CD4-positive, alpha-beta T cell treated with Interleukin-2 at 100 ng/mL for 4 hours (primary cell): Measurements from ENCODE around the gene MYOM1.

ENCODE experiments used
- DNase-seq: peaks from one replicate; pipeline ENCODE4 v3.0.0-alpha.2; 2020; ENCODE audit warnings: low spot score

Gene MYOM1

DNA sequence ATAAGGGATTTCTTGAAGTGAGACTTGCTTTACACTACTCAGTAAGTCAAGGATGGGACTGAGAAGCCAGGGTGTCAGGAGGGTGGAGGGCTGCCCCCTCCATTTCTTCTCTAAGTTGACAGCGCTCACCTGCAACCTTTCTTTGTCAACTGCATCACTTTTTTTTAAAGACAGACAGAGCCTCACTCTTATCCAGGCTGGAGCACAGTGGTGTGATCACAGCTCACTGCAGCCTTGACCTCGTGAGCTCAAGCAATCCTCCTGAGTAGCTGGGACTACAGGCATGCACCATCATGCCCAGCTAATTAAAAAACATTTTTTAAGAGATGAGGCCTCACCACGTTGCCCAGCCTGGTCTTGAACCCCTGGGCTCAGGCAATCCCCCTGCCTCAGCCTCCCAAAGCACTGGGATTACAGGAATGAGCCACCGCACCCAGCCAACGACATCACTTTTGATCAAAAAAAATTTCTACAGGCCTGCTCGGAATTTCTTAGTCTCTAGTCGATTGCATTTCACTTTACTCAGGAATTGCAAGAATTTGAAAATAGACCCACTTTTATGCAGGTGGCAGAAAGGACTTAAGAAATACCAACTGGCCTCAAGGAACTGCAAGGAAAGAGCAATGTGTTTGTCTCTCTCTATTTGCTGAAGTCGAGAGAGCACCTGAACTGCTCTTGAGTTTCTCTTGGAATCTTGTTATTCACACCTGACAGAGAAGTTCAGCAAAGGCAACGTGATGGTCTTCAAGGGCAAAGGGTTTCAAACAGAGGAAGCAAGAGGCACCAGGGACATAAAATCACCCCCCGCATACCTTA is 101.4 kb downstream of the MYOM1 start:
- no peak for DNase-seq

DNA sequence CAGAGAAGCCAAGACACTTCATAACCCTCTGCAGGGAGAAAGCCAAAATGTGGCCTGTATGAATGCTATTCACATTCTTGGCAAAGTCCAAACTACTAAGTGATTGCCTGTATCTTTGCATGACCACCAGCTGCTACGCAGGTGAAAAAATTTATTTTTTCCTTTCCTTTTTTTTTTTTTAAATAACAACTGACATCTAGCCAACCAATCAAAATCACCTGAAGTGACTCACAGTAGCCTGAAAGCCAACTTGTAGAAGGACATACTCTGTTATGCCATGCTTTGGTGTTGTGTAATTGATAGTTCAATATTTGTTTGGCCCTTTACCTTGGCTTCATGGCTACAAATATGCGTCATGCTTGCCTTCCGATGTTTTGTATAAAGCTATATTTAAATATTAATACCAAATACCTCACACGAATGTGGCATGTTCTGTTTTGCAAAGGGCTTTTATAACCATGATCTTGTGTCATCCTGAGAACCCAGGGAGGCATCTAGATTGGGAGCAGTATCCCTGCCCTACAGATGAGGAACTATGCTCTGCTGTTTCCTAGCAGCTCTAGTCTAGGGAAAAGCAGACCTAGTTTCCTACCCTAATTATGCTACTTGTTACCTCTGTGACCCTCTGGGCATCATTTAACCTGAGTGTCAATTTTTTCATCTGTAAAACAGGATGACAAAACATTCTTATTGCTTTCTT is 102.1 kb downstream of the MYOM1 start:
- DNase-seq: no peak

- no peak for DNase-seq
Observed at GRCh38 chr18:3115447-3116030, 104.2 kb downstream of the MYOM1 start.

DNA sequence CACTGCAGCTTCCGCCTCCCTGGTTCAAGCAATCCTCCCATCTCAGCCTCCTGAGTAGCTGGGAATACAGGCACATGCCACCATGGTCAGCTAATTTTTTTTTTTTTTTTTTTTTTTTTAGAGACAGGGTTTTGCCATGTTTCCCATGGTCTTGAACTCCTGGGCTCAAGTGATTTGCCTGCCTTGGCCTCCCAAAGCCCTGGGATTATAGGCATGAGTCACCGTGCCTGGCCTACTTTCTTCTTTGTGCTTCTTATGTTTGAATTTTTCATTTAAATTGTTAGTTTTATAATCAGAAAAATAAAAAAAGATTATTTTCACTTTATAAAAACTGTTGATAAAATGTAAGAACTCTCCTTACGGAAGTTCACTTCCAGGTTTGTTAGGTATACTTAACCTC is 105.3 kb downstream of the MYOM1 start:
- no peak for DNase-seq

DNA sequence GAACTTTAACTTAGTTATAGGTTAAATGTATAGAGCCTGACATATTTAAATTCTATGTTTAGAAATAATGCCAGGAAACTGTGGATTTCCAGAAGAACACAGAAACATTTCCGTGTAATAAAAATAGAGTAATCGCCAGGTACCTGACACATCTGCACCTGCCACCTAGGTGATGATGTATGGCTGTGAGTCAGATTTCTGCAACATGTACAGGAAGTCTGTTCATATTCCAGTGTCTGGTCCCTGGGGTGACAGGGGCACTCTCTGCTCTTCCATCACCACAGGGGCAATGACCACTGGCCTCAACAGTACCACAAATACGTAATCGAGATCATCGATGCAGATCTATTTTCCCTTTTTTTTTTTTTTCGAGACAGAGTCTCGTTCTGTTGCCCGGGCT is 105.7 kb downstream of the MYOM1 start:
- no peak for DNase-seq

DNA sequence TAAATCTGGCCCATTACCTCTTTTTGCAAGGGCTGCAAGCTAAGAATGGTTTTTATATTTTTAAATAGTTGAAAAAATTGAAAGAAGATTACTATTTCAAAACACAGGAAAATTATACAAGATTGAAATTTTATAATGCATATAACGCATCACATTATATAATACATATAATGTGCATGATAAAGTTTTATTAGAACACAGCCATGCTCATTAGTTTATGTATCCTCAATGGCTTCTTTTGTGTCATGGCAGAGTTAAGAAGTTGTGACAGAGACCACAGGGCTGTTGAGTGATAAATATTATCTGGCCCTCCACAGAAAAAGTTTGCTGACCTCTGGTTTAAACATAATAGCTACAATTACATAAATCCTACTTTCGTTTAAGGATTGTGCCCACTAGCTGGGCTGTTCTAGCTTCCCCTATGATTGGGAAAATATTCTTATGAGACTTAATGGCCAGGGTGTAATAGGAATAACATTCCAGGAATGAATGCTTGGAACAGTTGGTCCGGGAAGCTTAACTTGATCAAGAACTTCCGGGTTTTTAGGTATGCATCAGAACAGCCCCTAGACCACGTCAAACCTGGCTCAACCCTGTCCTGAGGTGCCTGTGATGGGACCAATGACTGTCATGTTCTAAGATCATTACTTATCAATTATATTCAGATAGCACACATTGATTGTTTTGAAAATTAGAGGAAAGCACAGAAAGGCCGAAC is 108.1 kb downstream of the MYOM1 start:
- no peak for DNase-seq

DNA sequence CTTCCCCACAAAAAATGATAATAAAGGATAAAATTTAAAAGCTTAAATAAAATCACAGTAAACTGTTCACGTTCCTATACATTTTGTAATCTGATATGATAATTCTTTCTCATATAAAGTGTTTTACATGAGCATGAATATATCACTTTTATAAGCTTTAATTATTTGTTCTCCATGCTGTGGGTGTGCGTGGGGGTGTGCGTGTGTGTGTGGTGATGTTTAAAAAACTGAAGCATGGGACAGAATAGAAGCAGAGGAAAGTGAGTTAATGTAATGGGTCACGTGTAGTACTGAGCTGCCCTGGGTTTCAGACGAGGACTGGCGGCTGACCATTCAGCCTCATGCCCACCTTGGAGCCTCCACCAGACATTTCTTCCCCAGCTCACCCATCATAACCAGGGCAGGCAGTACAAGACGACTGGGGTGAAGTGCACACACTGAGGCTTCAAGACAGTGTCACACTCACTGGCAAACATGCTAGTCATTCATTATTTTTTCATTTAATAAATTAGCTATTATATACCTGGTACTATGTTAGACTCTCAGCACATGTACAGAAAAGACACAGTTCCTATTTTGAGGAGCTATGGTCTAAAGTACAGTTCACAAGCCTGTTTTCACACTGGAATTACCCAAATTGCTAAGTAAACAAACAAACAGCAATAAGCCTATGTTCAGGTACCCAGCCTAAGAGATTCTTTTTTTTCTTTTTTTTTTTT is 109.6 kb downstream of the MYOM1 start:
- DNase-seq: no peak

DNA sequence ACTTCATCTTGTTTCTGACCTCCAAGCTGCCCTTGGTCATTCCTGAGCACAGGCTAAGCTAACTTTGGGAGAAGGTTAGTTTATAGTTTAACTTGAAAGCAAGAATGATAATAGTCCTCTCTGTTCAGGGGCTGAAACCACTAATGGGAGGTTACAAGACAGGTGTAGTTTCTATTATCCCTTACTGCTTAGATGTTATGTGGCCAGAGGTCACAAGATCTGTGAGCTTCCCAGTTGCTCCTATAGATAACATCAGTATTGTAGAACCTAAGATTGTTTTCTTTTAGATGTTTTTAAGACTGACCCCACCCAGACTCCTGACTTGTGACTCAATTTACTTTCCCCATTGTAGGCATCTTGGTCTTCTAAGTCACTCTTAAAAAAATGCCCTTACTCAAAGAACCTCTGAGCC is 112.0 kb downstream of the MYOM1 start:
- no peak for DNase-seq

DNA sequence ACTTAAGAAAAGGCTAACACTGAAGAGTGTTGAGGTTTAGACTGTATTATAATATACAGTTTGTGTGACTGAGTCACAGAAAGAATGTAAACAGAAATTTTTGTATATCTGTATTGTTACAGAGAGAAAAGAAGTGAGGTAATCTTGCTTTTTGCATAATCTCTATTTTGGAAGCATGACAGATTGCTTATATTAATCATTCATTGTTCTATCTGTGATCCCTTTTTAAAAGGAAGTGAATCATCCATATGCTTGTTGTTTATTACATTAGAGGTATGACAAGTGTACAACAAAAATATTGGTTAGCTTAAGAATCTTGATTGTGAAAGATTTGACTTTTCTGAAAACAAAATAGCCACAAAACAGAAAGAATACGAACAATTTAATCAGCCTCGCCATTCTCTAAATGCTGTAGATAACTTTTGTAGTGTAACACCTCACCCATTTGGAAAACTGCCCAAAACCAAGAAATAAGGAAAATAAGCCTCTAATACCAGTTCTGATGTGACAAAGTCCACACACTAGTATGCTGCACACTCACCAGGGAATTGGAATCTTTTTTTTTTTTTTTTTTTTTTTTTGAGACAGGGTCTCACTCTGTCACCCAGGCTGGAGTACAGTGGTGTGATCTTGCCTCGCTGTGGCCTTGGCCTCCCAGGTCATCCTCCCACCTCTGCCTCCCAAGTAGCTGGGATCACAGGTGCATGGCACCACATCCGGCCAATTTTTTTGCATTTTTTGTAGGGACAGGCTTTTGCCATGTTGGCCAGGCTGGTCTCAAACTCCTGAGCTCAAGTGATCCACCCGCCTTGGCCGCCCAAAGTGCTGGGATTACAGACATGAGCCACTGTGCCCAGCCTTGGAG is 115.3 kb downstream of the MYOM1 start:
- DNase-seq: no peak

DNA sequence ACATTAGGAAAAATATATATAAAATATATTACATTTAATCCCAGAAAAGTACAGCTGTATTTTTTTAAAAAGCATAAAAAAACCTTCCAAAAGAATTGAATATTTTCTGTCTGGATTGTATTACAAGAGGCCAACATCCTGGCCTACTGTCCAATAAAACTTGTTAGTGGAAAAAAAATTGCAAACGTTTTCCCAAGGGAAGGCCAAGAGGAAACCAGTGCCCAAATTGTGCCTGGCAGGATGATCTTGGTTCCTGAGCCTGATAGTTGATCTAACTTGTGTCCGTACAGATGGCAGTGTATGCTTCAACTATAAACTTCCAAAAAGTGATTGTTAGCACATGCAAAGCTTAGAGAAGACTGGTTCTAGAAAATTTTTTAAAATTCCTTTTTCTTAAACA is 116.2 kb downstream of the MYOM1 start:
- no peak for DNase-seq

DNA sequence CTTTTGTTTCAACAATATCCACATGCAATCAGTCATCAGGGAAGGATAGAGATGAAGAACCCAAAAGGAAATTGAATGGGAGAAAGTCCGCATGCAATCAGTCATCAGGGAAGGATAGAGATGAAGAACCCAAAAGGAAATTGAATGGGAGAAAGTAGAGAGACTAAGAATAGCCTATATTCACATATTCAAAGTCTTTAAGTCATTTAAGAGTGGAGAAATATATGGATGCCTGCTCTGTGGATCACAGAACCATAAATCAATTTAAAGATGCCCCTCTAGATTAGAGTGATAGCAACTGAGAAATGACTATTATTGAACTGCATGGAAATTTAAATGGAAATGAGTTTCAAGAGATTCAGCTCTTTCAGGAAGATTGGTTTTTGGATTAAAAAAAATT is 116.8 kb downstream of the MYOM1 start:
- no peak for DNase-seq

- DNase-seq: no peak
Observed at GRCh38 chr18:3100498-3101132, 119.2 kb downstream of the MYOM1 start.

DNA sequence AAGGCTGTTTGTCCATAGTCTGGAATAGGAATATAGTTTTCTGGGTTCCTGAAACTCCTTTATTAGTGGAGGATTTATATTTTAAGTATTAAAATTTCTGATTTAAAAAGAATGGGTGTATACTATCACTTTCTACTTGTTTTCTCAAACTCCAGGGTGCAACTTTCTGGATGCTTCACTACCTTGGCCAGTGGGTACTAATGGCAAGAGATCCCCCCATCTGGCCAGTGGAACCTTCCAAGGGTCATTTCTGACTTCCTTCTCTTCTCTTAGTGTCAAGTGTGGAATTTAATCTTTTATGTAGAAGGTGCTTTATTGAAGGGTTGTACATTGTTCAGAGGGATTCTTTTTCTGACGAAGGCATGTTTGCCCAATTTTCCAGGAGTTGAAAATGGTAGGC is 120.4 kb downstream of the MYOM1 start:
- no peak for DNase-seq

DNA sequence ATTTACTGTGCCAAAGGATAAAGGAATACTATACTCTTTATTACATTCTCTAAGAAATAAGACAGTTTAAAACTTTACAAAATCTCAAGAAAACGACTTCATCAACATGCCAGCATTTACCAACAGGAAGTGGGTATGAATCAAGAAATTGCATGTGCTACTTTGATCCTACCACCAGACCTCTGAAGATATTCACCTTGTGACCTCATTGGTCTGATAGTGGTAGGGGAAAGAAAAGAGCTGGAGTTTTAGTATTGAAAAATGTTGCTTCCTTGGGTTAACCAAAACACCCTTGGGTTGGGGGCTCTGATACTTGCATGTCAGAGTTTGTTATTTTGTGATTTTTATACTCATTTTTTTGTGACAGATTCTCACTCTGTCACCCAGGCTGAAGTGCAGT is 122.7 kb downstream of the MYOM1 start:
- DNase-seq: peak; percentile 45

DNA sequence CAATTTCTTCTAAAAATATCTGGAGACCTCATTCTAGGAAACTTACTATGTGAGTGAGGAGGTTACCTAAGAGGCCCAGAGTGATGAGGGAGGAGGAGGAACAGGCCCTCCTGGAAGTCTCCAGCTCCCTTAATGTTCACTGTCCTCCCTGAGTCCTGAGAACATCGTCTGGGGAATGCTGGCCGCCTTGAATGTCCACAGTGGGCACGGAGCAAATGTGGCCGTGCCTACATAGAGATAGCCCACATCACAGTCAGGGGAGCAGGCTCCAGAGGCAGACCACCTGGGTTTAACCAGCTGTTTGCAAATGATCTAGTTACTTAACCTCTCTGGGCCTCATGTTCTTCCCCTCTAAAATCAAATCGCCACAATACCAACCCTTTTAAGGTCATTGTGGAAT is 123.8 kb downstream of the MYOM1 start:
- no peak for DNase-seq

DNA sequence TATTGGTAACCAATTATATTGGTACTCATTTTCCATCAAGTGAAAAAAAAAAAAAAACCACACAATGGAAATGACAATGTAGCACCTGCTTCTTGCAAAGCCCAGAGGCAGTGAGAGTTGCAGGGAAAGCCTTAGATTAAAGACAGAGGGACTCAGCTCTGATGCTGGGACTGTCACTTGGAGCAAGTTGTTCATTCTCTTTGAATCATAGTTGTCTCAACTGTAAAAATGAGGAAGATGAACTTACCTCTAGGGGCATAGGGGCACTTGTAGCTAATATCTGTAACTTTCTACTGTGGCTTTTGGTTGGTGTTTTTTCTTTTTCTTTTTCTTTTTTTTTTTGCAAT is 125.5 kb downstream of the MYOM1 start:
- DNase-seq: no peak

DNA sequence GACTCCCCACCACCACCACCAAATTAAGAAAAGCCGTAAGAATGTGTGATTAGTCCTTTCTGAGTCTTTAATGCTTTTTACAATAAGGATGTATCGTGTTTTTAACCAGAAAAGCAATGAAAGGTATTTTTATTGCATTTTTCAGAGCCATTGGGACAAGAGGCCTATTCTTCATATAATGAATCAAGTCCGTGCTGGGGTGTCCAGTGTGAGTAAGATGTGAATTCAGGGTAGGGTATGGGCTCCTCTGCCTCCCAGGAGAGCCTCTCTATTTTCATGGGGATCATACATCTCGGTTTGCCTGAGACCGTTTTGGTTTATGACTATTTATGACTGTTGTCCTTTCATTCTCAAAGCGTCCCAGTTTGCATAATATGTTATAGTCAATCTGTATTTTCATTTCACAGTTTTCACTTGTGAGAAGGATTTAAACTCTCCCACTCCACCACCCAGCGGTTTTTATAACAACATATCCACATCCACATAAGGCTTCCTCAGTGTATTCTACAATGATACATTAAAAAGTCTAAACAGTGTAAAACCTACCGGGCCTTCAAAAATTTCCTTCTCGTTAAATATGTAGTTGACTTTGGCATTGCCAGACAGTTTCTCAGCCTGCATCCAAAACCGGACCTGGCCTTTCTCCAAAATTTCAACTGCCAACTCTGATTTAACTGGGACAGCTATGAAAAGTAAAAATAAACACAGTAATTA is 126.0 kb downstream of the MYOM1 start:
- DNase-seq: no peak

- DNase-seq: no peak
Observed at GRCh38 chr18:3092727-3093126, 127.0 kb downstream of the MYOM1 start.

- DNase-seq: no peak
Observed at GRCh38 chr18:3089579-3089978, 130.2 kb downstream of the MYOM1 start.

DNA sequence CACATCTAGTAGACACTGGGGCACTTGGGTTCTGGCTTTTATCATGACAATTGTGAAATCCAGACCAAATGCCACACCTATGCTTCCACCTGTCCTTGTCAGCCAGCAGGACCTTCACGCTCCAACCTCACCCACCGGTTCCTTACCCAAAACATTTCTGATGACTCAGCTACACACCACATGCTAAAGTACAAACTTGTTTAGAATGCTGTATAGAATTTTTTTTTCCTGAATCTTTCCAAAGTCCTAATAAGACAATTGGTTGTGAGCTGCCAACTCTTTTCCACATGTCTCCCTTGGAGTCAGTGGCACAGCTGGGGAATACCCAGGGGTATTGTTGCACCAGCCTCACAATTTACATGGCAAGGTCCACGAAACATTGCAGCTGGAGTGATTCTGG is 131.3 kb downstream of the MYOM1 start:
- no peak for DNase-seq
